Measurements from ENCODE around the gene RAB29.

GRCh38 chr1:205772607-205773032, 2.7 kb downstream of the RAB29 start:
- TF ChIP-seq CTCF (IDR thresholded peaks at IDR 0.05; ENCODE audit: poor library complexity, severe bottlenecking) (no peak), TAF1 (IDR thresholded peaks at IDR 0.05; ENCODE audit: low read depth) (no peak), EZH2 (IDR thresholded peaks at IDR 0.05; ENCODE audit: borderline replicate concordance, insufficient read depth, low read length, poor library complexity, severe bottlenecking) (no peak), RAD21 (conservative IDR thresholded peaks at IDR 0.05) (no peak), SMC3 (conservative IDR thresholded peaks at IDR 0.05; ENCODE audit: poor library complexity) (no peak), MXI1 (conservative IDR thresholded peaks at IDR 0.05; ENCODE audit: poor library complexity, severe bottlenecking) (no peak)

All from neural cell (in vitro differentiated cells).